SK-N-SH (cell line): ENCODE results near the gene TLX2.

ENCODE experiments used
- CTCF ChIP-seq: fragments of 200-600 bp; sonication (generic); IDR thresholded peaks from 2 replicates; pipeline ENCODE4 v1.6.1; 2017; ENCODE audit warnings: antibody characterized with exemption, mild to moderate bottlenecking, moderate library complexity
- EP300 ChIP-seq, 2 experiments: IDR thresholded peaks; 2 replicates each; pipeline versions ENCODE4 v1.4.0 to v1.6.1; 2012; ENCODE audit warnings: borderline replicate concordance in 1 of 2, low read depth in 1 of 2, low read length in 1 of 2
- MXI1 ChIP-seq: IDR thresholded peaks from 2 replicates; pipeline ENCODE4 v1.6.1; 2012; ENCODE audit warnings: mild to moderate bottlenecking, low read depth, low read length, improper control_type of control experiment
- PBX3 ChIP-seq: IDR thresholded peaks from 2 replicates; pipeline ENCODE4; 2012
- POLR2AphosphoS5 ChIP-seq: IDR thresholded peaks from 2 replicates; pipeline ENCODE4 v1.6.1; 2012; ENCODE audit warnings: low read depth, low read length
- REST ChIP-seq: IDR thresholded peaks from 2 replicates; pipeline ENCODE4 v1.6.1; 2012; ENCODE audit warnings: mild to moderate bottlenecking, low read depth, low read length, moderate library complexity
- RFX5 ChIP-seq: IDR thresholded peaks from 2 replicates; pipeline ENCODE4 v1.6.1; 2012; ENCODE audit warnings: mild to moderate bottlenecking, improper control_type of control experiment, low read length
- RXRA ChIP-seq: IDR thresholded peaks from 2 replicates; pipeline ENCODE4 v1.4.0; 2012; ENCODE audit warnings: low read depth, mild to moderate bottlenecking, borderline replicate concordance

- TF ChIP-seq RFX5 (no peak), CTCF (no peak), REST (no peak), PBX3 (no peak), EP300 (IDR thresholded peaks at IDR 0.05; ENCODE audit: borderline replicate concordance in 1 of 2, low read depth in 1 of 2, low read length in 1 of 2) (no peak), POLR2AphosphoS5 (no peak; the same call in 1 of the 2 replicates), RXRA (no peak), MXI1 (no peak)
Observed at GRCh38 chr2:74522516-74522915, 8.3 kb downstream of the TLX2 start.
